Measurements from ENCODE around the gene CIDEB. TPM values are rescaled to one million over a fixed set of nuclear protein-coding genes. Genes with fewer than 3 reads are reported as not detected.
A peak's percentile ranks its signal among the peaks of the same experiment; 100 is the strongest.

CIDEB gene
- total RNA-seq, 1 donor from 2014 or later = 4.9 TPM

DNA sequence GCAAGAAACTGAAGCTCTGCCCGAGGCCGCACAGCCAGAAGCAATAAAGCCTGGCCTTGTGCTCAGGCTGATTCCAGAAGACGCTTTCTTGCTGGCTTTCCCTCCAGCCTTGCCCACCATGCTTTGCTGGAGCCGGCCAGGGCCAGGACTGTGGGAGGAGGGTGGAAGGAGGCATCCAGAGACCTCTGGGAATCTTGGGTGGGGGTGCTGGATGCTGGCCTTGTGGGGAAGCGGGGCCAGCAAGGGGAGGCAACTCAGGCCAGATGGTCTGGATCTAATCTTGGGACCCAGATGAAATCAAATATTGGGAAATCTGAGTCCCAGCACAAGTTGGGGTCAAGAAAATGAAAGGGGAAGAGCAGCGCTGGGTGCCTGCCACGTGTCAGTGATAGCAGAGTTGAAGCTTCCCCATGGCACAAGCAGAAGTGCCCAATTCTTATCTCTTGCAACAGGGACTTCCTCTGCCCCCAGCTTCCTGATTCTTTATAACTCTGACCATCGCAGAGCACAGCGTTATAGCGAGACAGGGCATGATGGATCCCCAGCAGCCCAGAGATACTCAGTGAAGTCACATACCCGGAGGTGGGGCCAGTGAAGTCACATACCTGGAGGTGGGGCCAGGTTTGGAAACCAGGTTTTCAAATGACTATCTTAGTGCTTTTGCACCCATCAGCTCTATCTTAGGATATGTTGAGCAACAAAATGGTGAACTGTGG is 30.0 kb downstream of the CIDEB start:
- no peaks in the 10 kb centered on the region for H3K27me3 Mint-ChIP-seq
- H3K36me3 Mint-ChIP-seq = peaks cover 5% of the 10 kb centered on the region
- no peak overlapping the region for H3K4me3 Mint-ChIP-seq
- no peaks in the 10 kb centered on the region for H3K9me3 Mint-ChIP-seq
- peaks cover 4% of the 10 kb centered on the region for H3K4me1 Mint-ChIP-seq (ENCODE audit: unreplicated experiment)
- no peak for DNase-seq (ENCODE audit: extremely low spot score, unreplicated experiment)
- H3K27ac Mint-ChIP-seq = no peak overlapping the region
- TF ChIP-seq, protein P1, sequence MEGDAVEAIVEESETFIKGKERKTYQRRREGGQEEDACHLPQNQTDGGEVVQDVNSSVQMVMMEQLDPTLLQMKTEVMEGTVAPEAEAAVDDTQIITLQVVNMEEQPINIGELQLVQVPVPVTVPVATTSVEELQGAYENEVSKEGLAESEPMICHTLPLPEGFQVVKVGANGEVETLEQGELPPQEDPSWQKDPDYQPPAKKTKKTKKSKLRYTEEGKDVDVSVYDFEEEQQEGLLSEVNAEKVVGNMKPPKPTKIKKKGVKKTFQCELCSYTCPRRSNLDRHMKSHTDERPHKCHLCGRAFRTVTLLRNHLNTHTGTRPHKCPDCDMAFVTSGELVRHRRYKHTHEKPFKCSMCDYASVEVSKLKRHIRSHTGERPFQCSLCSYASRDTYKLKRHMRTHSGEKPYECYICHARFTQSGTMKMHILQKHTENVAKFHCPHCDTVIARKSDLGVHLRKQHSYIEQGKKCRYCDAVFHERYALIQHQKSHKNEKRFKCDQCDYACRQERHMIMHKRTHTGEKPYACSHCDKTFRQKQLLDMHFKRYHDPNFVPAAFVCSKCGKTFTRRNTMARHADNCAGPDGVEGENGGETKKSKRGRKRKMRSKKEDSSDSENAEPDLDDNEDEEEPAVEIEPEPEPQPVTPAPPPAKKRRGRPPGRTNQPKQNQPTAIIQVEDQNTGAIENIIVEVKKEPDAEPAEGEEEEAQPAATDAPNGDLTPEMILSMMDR (conservative IDR thresholded peaks at IDR 0.05) = no peak

DNA sequence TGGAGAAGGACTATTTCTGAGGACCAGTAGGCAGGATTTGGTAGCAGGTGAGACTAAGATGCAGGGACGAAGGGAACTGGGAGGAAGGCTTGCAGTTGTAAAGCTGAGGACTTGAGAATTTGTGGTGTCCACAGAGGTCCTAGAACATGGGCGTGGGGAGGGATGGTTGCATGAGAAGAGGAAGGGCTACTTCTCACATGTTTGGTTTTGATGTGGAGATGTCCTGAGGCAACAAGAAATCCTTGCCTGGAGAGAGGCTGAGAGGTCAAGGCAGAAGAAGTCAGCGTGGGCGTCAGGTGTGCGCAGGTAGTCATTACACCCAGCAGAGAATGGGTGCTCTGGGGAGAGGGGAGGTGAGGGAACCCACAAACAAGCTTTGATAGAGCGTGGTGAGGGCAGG is 30.7 kb downstream of the CIDEB start:
- peaks cover 9% of the 10 kb centered on the region for H3K4me1 Mint-ChIP-seq (ENCODE audit: unreplicated experiment)
- DNase-seq (ENCODE audit: extremely low spot score, unreplicated experiment) = no peak
- TF ChIP-seq, protein P1 (conservative IDR thresholded peaks at IDR 0.05) = no peak
- no peaks in the 10 kb centered on the region for H3K27me3 Mint-ChIP-seq
- peaks cover 5% of the 10 kb centered on the region for H3K36me3 Mint-ChIP-seq
- no peaks in the 10 kb centered on the region for H3K9me3 Mint-ChIP-seq
- H3K27ac Mint-ChIP-seq = no peak overlapping the region
- no peak overlapping the region for H3K4me3 Mint-ChIP-seq

DNA sequence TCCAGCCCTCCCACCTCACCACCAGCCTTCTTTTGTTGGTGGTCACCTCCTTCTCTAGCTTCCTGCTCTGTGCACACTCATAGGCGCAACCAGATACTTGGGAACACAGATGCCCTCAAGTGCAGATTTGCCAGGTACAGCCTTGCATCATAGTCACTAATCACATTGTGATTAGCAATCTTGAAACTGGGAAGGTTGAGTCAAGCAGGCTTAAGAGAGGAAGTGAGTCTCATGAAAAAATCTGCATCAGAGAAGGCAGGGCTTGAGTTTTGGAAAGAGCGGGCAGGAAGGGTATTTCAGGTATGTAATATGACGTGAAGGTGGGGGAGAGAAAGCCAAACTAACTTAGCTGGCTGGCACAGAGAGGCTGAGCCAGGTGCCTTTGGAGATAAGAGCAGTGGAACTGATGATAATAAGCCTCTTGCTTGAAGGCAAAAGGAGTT is 33.7 kb downstream of the CIDEB start:
- Mint-ChIP-seq H3K27me3 (no peaks in the 10 kb centered on the region), H3K36me3 (peaks cover 5% of the 10 kb centered on the region), H3K4me3 (no peak overlapping the region), H3K4me1 (ENCODE audit: unreplicated experiment) (peaks cover 12% of the 10 kb centered on the region), H3K9me3 (no peaks in the 10 kb centered on the region), H3K27ac (peak overlapping the region; percentile 6)
- DNase-seq (ENCODE audit: extremely low spot score, unreplicated experiment) = no peak
- TF ChIP-seq, protein P1 (conservative IDR thresholded peaks at IDR 0.05) = no peak

DNA sequence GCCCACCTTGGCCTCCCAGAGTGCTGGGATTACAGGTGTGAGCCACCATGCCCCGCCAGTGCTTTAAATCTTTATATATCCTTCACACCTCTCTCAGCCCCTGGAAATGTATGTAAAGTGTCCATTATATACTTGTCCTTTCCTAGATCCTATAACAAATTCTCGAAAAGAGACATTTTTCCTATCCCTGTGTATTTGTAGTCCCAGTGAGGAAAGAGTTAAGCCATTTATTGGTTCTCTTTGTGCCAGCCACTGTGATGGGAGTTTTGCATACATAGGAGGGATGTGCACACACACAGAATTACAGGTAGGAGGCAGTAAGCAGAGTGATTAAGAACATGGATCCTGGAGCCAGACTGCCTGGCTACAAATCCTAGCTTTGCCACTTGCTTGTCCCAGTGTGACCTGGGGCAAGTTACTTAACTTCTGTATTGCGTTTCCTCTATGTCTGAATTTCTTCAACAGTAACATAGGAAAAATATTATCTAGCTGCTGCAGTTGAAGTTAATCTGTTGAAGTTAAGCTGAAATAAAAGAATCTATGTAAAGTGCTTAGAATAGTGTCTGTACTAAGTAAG is 34.3 kb downstream of the CIDEB start:
- no peaks in the 10 kb centered on the region for H3K9me3 Mint-ChIP-seq
- H3K4me3 Mint-ChIP-seq = peak overlapping the region; percentile 79
- no peaks in the 10 kb centered on the region for H3K27me3 Mint-ChIP-seq
- DNase-seq (ENCODE audit: extremely low spot score, unreplicated experiment) = no peak
- H3K4me1 Mint-ChIP-seq (ENCODE audit: unreplicated experiment) = peaks cover 12% of the 10 kb centered on the region
- H3K27ac Mint-ChIP-seq = peak overlapping the region; percentile 6
- TF ChIP-seq, protein P1 (conservative IDR thresholded peaks at IDR 0.05) = no peak
- H3K36me3 Mint-ChIP-seq = peaks cover 5% of the 10 kb centered on the region

DNA sequence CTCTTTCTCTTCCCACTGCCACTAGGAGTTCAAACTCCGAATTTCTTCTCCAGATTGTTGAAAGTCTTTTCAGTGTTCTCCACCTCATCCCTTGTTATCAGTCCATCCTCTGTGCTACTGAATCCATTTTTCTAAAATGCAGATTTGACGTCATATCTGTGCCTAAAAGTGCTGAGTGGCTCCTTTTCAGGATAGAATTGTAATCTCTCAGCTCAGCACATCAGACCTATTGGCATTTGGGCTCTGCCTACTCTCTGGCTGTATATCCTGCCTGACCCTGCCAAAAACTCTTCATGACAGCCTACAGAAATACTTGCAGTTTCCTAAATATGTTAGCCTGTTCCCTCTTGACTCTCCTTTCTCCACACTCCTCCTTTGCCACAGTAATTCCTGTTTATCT is 35.3 kb downstream of the CIDEB start:
- Mint-ChIP-seq H3K9me3 (no peaks in the 10 kb centered on the region), H3K27ac (peak overlapping the region; percentile 48), H3K4me3 (peak overlapping the region; percentile 94), H3K36me3 (peaks cover 5% of the 10 kb centered on the region), H3K27me3 (no peaks in the 10 kb centered on the region), H3K4me1 (ENCODE audit: unreplicated experiment) (peaks cover 12% of the 10 kb centered on the region)
- TF ChIP-seq, protein P1 (conservative IDR thresholded peaks at IDR 0.05) = no peak
- no peak for DNase-seq (ENCODE audit: extremely low spot score, unreplicated experiment)
